ENCODE measurements around the gene KATNAL1.
"Not testable (repeated sequence)": the region's sequence is repeated elsewhere in the genome, so short reads cannot be mapped to it uniquely, and the experiment has no call there.

The KATNAL1 gene

GRCh38 chr13:30292325-30292724, 15.0 kb downstream of the KATNAL1 start:
- no peak for DNase-seq (ENCODE audit: low spot score)

GRCh38 chr13:30290812-30291436, 16.4 kb downstream of the KATNAL1 start:
- DNase-seq (ENCODE audit: low spot score): no peak

DNA sequence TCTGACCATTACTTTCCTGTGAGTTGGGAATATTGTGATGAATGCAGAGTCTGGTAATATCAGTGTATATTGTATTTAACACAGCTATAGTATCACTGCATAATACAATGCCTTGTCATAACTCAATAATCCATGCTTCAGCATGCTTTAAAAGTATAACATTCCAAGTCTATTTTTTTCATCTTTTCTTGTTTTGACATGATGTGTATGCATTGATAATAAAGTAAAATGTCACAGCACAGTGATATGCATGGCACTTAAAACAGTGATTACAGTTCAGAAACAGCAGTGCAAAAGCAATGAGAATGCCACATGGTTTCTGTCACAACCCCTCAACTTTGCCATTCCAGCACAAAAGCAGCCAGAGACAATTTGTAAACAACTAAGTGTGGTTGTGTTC, 17.8 kb downstream of the KATNAL1 start:
- no peak for DNase-seq (ENCODE audit: low spot score)

GRCh38 chr13:30286059-30286458, 21.3 kb downstream of the KATNAL1 start:
- not testable (repeated sequence) for DNase-seq (ENCODE audit: low spot score)

DNA sequence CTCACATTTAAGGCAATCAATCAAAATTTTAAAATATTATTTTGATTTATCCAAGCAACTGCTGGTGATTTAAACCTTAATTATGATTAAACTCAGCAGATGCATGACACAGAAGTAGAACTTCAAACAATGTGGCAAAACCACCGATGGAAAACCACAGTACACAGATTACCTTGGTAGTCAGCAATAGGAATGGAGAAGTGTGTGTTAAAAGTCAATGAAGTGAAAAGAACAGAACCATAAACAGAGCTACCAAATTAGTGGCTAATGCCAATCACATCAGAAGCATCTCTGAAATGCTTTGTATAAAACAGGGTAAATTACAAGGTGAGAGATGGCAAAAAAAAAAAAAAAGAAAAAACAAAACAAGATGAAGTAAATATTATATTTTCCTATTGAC, 31.2 kb downstream of the KATNAL1 start:
- no peak for DNase-seq (ENCODE audit: low spot score)

- DNase-seq (ENCODE audit: low spot score): no peak
Measured at GRCh38 chr13:30274083-30274482, 33.3 kb downstream of the KATNAL1 start.

GRCh38 chr13:30270035-30270434, 37.3 kb downstream of the KATNAL1 start:
- not testable (repeated sequence) for DNase-seq (ENCODE audit: low spot score)

GRCh38 chr13:30268673-30269072, 38.7 kb downstream of the KATNAL1 start:
- DNase-seq (ENCODE audit: low spot score): no peak

DNA sequence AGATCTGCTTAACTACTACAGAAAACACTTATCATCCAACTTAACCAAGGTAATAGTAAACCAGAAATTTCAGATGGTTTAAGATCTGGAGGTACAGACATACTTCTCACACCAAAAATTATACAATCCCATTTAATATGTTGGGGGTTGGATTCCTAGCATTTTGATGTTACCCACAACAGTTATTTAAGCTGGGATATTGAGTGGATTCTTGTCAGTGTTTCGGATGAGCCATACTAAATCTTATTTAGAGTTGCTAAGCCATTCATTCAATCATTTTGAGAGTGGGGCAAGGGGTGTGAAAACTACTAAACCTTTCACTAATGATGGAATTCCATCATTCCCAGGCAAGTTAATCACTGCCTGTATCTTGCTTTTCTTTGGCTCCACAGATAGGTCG, 40.6 kb downstream of the KATNAL1 start:
- no peak for DNase-seq (ENCODE audit: low spot score)

GRCh38 chr13:30259149-30259733, 48.1 kb downstream of the KATNAL1 start:
- not testable (repeated sequence) for DNase-seq (ENCODE audit: low spot score)

GRCh38 chr13:30257468-30258099, 49.8 kb downstream of the KATNAL1 start:
- no peak for DNase-seq (ENCODE audit: low spot score)

GRCh38 chr13:30256713-30257467, 50.5 kb downstream of the KATNAL1 start:
- DNase-seq (ENCODE audit: low spot score): no peak

DNA sequence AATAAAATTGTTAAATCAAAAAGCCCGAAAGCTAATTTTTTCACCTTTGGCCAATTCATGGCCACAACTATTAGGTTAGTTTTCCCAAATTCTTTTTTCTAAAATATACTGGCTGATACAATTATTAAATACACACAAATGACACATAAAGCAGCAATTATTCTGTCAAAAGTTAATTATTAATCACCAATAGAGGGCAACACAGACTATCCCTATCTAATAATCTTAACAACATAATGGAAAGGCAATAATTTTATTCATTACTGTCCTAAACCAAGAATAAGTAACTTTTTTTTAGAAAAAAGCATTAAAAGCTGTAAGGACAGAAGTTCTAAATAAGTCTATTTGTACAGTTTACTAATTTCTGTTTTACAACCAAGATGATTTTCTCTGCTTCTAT, 51.7 kb downstream of the KATNAL1 start:
- no peak for DNase-seq (ENCODE audit: low spot score)

- DNase-seq (ENCODE audit: low spot score): no peak
Measured at GRCh38 chr13:30253830-30254229, 53.5 kb downstream of the KATNAL1 start.

DNA sequence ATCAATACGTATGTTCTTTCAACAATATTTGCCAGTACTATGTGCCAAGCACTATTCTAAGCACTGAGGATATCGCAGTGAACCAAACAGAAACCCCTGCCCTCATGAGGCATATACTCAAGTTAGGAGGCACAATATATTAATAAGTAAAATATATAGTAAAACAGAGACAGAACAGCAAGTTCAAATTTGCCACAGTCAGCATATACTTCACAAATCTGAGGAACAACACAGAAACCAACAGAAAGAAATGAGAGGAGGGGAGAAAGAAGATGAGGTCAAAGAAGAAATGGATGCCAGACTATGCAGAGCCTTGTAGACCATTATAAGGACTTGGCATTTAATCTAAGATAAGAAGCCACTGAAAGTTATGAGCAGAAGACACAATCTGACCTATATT, 59.9 kb downstream of the KATNAL1 start:
- no peak for DNase-seq (ENCODE audit: low spot score)

GRCh38 chr13:30241532-30241931, 65.8 kb downstream of the KATNAL1 start:
- no peak for DNase-seq (ENCODE audit: low spot score)

GRCh38 chr13:30240608-30241007, 66.7 kb downstream of the KATNAL1 start:
- DNase-seq (ENCODE audit: low spot score): no peak

GRCh38 chr13:30235216-30235615, 72.1 kb downstream of the KATNAL1 start:
- DNase-seq (ENCODE audit: low spot score): no peak

GRCh38 chr13:30234619-30235162, 72.7 kb downstream of the KATNAL1 start:
- no peak for DNase-seq (ENCODE audit: low spot score)

DNA sequence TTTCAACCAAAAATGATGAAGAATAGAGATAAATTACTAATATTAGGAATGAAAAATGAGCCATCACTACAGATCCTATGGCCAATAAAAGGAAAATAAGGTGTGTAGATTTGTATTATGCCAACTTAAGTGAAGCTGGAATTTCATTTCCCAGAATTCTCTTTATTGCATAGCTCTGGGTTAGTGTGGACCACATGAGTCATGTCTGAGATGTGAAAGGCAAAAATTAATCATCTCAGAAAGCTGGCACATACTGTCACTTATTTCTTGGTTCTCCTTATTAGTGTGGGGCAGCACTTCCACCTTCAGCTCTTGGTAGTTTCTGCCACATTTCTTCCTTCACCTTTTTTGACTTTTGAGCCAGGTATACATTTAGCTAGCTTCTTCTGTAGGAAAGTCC, 82.6 kb downstream of the KATNAL1 start:
- DNase-seq (ENCODE audit: low spot score): no peak

GRCh38 chr13:30222254-30222653, 85.1 kb downstream of the KATNAL1 start:
- DNase-seq (ENCODE audit: low spot score): no peak

- no peak for DNase-seq (ENCODE audit: low spot score)
Measured at GRCh38 chr13:30216111-30216510, 91.2 kb downstream of the KATNAL1 start.

DNA sequence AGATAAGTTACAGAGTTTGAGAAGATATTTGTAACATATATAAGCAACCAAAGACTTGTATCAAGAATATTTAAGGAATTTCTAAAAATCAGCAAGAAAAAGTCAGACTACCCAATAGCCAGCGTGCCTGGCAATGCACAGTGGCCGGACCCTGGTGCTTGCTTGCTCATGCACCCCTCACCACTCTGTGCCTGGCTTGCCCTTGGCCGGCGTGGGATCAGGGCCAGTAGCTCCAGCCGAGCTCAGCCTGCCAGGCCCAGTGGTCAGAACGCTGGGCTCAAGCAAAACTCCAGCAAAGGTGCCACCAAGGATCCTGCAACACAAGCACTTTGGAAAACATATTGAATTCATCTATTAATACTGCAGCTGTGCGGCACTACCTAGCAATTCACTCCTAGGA, 95.1 kb downstream of the KATNAL1 start:
- no peak for DNase-seq (ENCODE audit: low spot score)
